ENCODE measurements around the gene TENT5C. TPM values are rescaled to one million over a fixed set of nuclear protein-coding genes. Genes with fewer than 3 reads are reported as not detected.

TENT5C gene
- total and polyA plus RNA-seq, 9 of the 15 experiments (the other 6 are each of a cell fraction or from before 2014, with no cell fraction given) = 1.8 to 7.7 (median 4.0) TPM

DNA sequence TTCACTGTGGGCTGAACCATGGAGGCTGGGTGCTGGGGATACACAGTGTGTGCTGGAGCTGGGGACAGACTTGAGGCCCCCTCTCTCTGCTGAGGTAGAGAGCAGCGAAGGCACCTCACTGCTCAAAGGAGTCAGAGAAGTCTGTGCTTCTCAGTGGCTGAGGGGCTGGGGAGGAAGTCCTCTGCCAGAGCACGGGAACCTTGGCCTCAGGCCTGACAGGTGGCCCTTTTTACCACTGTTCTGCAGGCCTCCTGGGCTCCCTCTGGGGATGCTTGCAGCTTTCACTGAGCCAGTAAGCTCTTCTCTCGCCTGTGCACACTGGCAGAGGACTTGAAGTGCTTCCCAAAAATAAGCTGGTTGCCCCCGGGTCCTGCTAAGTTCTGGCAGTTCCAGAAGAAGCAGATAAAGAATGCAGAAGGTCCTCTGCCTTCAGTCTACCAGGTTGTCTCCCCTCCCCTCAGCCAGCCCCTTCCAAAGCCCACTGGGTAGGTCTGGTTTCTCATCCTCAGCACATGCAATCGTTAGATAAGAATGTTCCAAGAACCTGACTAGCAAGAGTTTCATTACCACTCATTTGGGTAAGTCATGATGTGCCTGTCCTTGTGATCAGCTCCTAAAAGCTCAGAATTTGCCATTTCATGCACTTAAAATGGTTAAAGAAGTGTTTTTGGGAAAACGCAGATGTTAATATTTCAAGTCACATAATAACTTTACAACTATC is 53.9 kb downstream of the TENT5C start (continued):
- TF ChIP-seq RBM25 (IDR thresholded peaks at IDR 0.05; ENCODE audit: low read depth, low read length, severe bottlenecking) = no peak
- no peak for TF ChIP-seq HNRNPK (IDR thresholded peaks at IDR 0.05; ENCODE audit: low read depth, low read length, poor library complexity, severe bottlenecking)
- TF ChIP-seq, protein P1, sequence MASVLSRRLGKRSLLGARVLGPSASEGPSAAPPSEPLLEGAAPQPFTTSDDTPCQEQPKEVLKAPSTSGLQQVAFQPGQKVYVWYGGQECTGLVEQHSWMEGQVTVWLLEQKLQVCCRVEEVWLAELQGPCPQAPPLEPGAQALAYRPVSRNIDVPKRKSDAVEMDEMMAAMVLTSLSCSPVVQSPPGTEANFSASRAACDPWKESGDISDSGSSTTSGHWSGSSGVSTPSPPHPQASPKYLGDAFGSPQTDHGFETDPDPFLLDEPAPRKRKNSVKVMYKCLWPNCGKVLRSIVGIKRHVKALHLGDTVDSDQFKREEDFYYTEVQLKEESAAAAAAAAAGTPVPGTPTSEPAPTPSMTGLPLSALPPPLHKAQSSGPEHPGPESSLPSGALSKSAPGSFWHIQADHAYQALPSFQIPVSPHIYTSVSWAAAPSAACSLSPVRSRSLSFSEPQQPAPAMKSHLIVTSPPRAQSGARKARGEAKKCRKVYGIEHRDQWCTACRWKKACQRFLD (CRISPR knock-in tag; IDR thresholded peaks at IDR 0.05) = no peak
- TF ChIP-seq, protein P2, sequence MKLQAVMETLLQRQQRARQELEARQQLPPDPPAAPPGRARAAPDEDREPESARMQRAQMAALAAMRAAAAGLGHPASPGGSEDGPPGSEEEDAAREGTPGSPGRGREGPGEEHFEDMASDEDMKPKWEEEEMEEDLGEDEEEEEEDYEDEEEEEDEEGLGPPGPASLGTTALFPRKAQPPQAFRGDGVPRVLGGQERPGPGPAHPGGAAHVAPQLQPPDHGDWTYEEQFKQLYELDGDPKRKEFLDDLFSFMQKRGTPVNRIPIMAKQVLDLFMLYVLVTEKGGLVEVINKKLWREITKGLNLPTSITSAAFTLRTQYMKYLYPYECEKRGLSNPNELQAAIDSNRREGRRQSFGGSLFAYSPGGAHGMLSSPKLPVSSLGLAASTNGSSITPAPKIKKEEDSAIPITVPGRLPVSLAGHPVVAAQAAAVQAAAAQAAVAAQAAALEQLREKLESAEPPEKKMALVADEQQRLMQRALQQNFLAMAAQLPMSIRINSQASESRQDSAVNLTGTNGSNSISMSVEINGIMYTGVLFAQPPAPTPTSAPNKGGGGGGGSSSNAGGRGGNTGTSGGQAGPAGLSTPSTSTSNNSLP (IDR thresholded peaks at IDR 0.05; ENCODE audit: borderline replicate concordance, low read depth, low read length) = peak; percentile 52; the same call in 1 of the 2 replicates
- no peak for TF ChIP-seq NR2C1 (IDR thresholded peaks at IDR 0.05)
- no peak for TF ChIP-seq NR2C1 (tag; IDR thresholded peaks at IDR 0.05)
- TF ChIP-seq LEF1 (IDR thresholded peaks at IDR 0.05) = peak; percentile 88
- 0 out of 2 replicates have a peak, but pooled peaks have one; percentile 19 for TF ChIP-seq ZNF197 (CRISPR knock-in tag; IDR thresholded peaks at IDR 0.05; ENCODE audit: low read depth)
- TF ChIP-seq, protein P3, sequence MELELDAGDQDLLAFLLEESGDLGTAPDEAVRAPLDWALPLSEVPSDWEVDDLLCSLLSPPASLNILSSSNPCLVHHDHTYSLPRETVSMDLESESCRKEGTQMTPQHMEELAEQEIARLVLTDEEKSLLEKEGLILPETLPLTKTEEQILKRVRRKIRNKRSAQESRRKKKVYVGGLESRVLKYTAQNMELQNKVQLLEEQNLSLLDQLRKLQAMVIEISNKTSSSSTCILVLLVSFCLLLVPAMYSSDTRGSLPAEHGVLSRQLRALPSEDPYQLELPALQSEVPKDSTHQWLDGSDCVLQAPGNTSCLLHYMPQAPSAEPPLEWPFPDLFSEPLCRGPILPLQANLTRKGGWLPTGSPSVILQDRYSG (tag; conservative IDR thresholded peaks at IDR 0.05; ENCODE audit: low read depth) = no peak
- TF ChIP-seq, protein P4, sequence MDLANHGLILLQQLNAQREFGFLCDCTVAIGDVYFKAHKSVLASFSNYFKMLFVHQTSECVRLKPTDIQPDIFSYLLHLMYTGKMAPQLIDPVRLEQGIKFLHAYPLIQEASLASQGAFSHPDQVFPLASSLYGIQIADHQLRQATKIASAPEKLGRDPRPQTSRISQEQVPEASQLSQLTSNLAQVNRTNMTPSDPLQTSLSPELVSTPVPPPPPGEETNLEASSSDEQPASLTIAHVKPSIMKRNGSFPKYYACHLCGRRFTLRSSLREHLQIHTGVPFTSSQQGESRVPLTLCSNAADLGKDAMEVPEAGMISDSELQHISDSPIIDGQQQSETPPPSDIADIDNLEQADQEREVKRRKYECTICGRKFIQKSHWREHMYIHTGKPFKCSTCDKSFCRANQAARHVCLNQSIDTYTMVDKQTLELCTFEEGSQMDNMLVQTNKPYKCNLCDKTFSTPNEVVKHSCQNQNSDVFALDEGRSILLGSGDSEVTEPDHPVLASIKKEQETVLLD (IDR thresholded peaks at IDR 0.05) = peak; percentile 75; the same call in 1 of the 2 replicates
- TF ChIP-seq LARP7 (IDR thresholded peaks at IDR 0.05) = no peak
- TF ChIP-seq ZNF79 (CRISPR knock-in tag; IDR thresholded peaks at IDR 0.05; ENCODE audit: low read depth) = no peak
- TF ChIP-seq SOX6 (IDR thresholded peaks at IDR 0.05) = peak; percentile 72
- TF ChIP-seq SRSF7 (optimal IDR thresholded peaks at IDR 0.05; ENCODE audit: low read depth, low read length) = no peak
- TF ChIP-seq, protein P5, sequence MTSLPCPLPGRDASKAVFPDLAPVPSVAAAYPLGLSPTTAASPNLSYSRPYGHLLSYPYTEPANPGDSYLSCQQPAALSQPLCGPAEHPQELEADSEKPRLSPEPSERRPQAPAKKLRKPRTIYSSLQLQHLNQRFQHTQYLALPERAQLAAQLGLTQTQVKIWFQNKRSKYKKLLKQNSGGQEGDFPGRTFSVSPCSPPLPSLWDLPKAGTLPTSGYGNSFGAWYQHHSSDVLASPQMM (CRISPR knock-in tag; IDR thresholded peaks at IDR 0.05) = no peak
- TF ChIP-seq, protein P6, sequence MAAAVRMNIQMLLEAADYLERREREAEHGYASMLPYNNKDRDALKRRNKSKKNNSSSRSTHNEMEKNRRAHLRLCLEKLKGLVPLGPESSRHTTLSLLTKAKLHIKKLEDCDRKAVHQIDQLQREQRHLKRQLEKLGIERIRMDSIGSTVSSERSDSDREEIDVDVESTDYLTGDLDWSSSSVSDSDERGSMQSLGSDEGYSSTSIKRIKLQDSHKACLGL (CRISPR knock-in tag; IDR thresholded peaks at IDR 0.05; ENCODE audit: borderline replicate concordance, poor library complexity, severe bottlenecking) = no peak
- peak; percentile 83 for TF ChIP-seq C11orf30 (IDR thresholded peaks at IDR 0.05; ENCODE audit: low read depth)
- TF ChIP-seq ZNF561 (CRISPR knock-in tag; conservative IDR thresholded peaks at IDR 0.05) = no peak
- TF ChIP-seq KAT8 (IDR thresholded peaks at IDR 0.05; ENCODE audit: low read depth) = no peak
- TF ChIP-seq SMAD3 (CRISPR knock-in tag; conservative IDR thresholded peaks at IDR 0.05) = no peak
- TF ChIP-seq ZNF589 (CRISPR knock-in tag; IDR thresholded peaks at IDR 0.05; ENCODE audit: low read depth) = peak; percentile 74
- TF ChIP-seq POLR2AphosphoS2 (IDR thresholded peaks at IDR 0.05; ENCODE audit: low read length) = no peak

All from K562 (cell line).